CD4-positive, alpha-beta T cell treated with Interleukin-6 for 4 hours (primary cell): ENCODE results near the gene NAB2.
"Not testable (repeated sequence)": the region's sequence is repeated elsewhere in the genome, so short reads cannot be mapped to it uniquely, and the experiment has no call there.

Source experiments
- DNase-seq: peaks from one replicate; pipeline ENCODE4 v3.0.0-alpha.2; 2020; ENCODE audit warnings: mixed read lengths

NAB2 gene

GRCh38 chr12:57088354-57089270, at the start of gene NAB2:
NAB2 (plus strand) TSS chr12:57089114; CDS start chr12:57089272, 158 bp downstream.
- DNase-seq, result peak; percentile 99

- no peak for DNase-seq
Observed at GRCh38 chr12:57040211-57040610, 48.7 kb upstream of the NAB2 start.

- no peak for DNase-seq
Observed at GRCh38 chr12:57040750-57041149, 48.2 kb upstream of the NAB2 start.

GRCh38 chr12:57042695-57043094, 46.2 kb upstream of the NAB2 start:
- no peak for DNase-seq

GRCh38 chr12:57044468-57044867, 44.4 kb upstream of the NAB2 start:
- DNase-seq, result no peak

- no peak for DNase-seq
Observed at GRCh38 chr12:57044889-57045288, 44.0 kb upstream of the NAB2 start.

GRCh38 chr12:57046086-57046791, 42.7 kb upstream of the NAB2 start:
- DNase-seq, result no peak

GRCh38 chr12:57046947-57047890, 41.7 kb upstream of the NAB2 start:
- peak; percentile 44 for DNase-seq

GRCh38 chr12:57047981-57048380, 40.9 kb upstream of the NAB2 start:
- DNase-seq, result no peak

- DNase-seq, result no peak
Observed at GRCh38 chr12:57048423-57049118, 40.3 kb upstream of the NAB2 start.

- DNase-seq, result no peak
Observed at GRCh38 chr12:57049119-57049446, 39.8 kb upstream of the NAB2 start.

GRCh38 chr12:57049890-57050289, 39.0 kb upstream of the NAB2 start, which contains the start of gene MYO1A:
MYO1A (minus strand) TSS chr12:57050129; CDS start chr12:57048323, 1,806 bp downstream.
- no peak for DNase-seq

- no peak for DNase-seq
Observed at GRCh38 chr12:57051011-57051410, 37.9 kb upstream of the NAB2 start.

GRCh38 chr12:57053146-57053545, 35.8 kb upstream of the NAB2 start:
- not testable (repeated sequence) for DNase-seq

- DNase-seq, result not testable (repeated sequence)
Observed at GRCh38 chr12:57053901-57054300, 35.0 kb upstream of the NAB2 start.

- DNase-seq, result no peak
Observed at GRCh38 chr12:57055824-57056223, 33.1 kb upstream of the NAB2 start.

GRCh38 chr12:57057067-57057751, 31.7 kb upstream of the NAB2 start:
- DNase-seq, result no peak

- DNase-seq, result no peak
Observed at GRCh38 chr12:57058454-57058853, 30.5 kb upstream of the NAB2 start.

- peak; percentile 69 for DNase-seq
Observed at GRCh38 chr12:57063991-57064685, 24.8 kb upstream of the NAB2 start.

- DNase-seq, result no peak
Observed at GRCh38 chr12:57066245-57066644, 22.7 kb upstream of the NAB2 start.

GRCh38 chr12:57069523-57069922, 19.4 kb upstream of the NAB2 start:
- DNase-seq, result peak; percentile 73
